GM10266 (cell line): ENCODE results near the gene DYDC1.
"Not testable (repeated sequence)": the region's sequence is repeated elsewhere in the genome, so short reads cannot be mapped to it uniquely, and the experiment has no call there.

ENCODE experiments used
- DNase-seq: peaks from one replicate; pipeline ENCODE4 v3.0.0; 2012; ENCODE audit errors: extremely low spot score
- CTCF ChIP-seq: IDR thresholded peaks from 2 replicates; pipeline ENCODE4 v1.5.1; 2012; ENCODE audit warnings: mild to moderate bottlenecking, low read depth; ENCODE audit not compliant: control insufficient read depth, insufficient read depth; ENCODE audit errors: missing control alignments

DYDC1 gene

DNA sequence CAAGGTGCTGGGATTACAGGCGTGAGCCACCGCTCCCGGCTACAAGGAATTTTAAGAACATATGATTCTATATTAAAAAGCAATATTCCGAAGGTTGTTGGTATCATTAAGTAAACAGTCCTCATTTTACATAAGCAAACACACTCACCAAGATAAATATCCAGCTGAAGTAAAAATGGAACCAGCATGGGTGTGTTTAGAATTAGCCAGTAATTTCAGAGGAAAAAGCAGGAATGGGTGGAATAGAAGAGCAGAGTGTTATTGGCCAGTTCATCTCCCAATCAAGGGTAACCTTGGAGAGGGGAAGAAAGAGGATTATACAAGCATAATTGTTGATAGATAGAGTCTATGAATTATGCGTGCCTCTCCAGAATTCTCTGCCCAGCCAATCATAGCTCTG lies 35.4 kb downstream of the DYDC1 start:
- no peak for DNase-seq
- no peak for TF ChIP-seq CTCF

- no peak for DNase-seq
- TF ChIP-seq CTCF, result no peak
These were observed 36.2 kb downstream of the DYDC1 start for GRCh38 chr10:80320377-80320776.

GRCh38 chr10:80319725-80320290 lies 36.7 kb downstream of the DYDC1 start:
- DNase-seq, result no peak
- TF ChIP-seq CTCF, result no peak

- TF ChIP-seq CTCF, result no peak
- DNase-seq, result no peak
These were observed 37.2 kb downstream of the DYDC1 start for GRCh38 chr10:80319318-80319717.

- TF ChIP-seq CTCF, result no peak
- no peak for DNase-seq
These were observed 37.8 kb downstream of the DYDC1 start for GRCh38 chr10:80318742-80319141.

DNA sequence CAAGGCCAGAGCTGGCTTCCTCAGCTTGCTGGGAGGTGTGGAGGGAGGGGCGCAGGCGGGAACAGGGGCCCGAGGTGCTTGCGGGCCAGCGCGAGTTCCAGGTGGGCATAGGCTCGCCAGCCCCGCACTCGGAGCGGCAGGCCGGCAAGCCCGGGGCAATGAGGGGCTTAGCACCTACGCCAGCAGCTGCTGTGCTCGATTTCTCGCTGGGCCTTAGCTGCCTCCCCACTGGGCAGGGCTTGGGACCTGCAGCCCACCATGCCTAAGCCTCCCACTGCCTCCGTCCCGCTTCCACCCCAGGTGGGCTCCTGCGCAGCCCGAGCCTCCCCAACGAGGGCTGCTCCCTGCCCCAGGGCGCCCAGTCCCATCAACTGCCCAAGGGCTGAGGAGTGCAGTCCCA lies 41.2 kb downstream of the DYDC1 start:
- TF ChIP-seq CTCF, result no peak
- no peak for DNase-seq

GRCh38 chr10:80313523-80313922 lies 43.0 kb downstream of the DYDC1 start:
- no peak for TF ChIP-seq CTCF
- no peak for DNase-seq

DNA sequence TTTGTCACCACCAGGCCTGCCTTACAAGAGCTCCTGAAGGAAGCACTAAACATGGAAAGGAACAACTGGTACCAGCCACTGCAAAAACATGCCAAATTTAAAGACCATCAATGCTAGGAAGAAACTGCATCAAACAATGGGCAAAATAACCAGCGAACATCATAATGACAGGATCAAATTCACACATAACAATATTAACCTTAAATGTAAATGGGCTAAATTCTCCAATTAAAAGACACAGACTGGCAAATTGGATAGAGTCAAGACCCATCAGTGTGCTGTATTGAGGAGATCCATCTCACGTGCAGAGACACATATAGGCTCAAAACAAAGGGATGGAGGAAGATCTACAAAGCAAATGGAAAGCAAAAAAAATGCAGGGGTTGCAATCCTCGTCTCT lies 50.6 kb downstream of the DYDC1 start:
- not testable (repeated sequence) for DNase-seq
